HCT116 (cell line): ENCODE measurements around the gene UMOD. TPM values are rescaled to one million over a fixed set of nuclear protein-coding genes. Genes with fewer than 3 reads are reported as not detected.

Experiments
- ATAC-seq: fragments of 200-7000 bp; cut with Tn5 transposase; 2 replicates; pipeline ENCODE4 v1.9.1; 2020; ENCODE audit warnings: mild to moderate bottlenecking, moderate library complexity
- BruUV-seq: library from RNA; stranded (reverse); fragments of 400-500 nt; replicated peaks from 2 replicates; lab custom pipeline; 2021; lab: Mats Ljungman, UMichigan
- CTCF ChIA-PET: fragments of 300-600 bp; sonication (Branson Sonifier 250); formaldehyde crosslinking; loops from one replicate; lab custom pipeline; 2021; ENCODE audit warnings: antibody characterized with exemption; lab: Charles Lee
- POLR2A ChIA-PET: fragments of 300-600, 350-600 bp; sonication (Branson Sonifier 250); formaldehyde crosslinking; loops from one replicate; lab custom pipeline; 2021; ENCODE audit warnings: antibody characterized with exemption; lab: Charles Lee
- RAD21 ChIA-PET, 2 experiments: fragments of 300-600 bp; sonication (Branson Sonifier 250); formaldehyde crosslinking; loops; one replicate each; lab custom pipeline; 2023; ENCODE audit warnings: low total read pairs in 2 of 2; ENCODE audit not compliant: uncharacterized antibody in 2 of 2, unreplicated experiment in 2 of 2, low non-redundant PET in 1 of 2; lab: Charles Lee
- DNase-seq: peaks from one replicate; pipeline ENCODE4 v3.0.0-alpha.2; 2010; ENCODE audit warnings: low read depth, low spot score
- H2AFZ ChIP-seq: fragments of 200-600 bp; shearing (Covaris generic), sonication (generic); 2 replicates; pipeline ENCODE4 v1.6.1; 2017; ENCODE audit warnings: low read depth, mixed run types, mixed read lengths, antibody characterized with exemption, low read length; ENCODE audit not compliant: poor library complexity, severe bottlenecking
- H3K27ac ChIP-seq: 2 replicates; pipeline ENCODE4 v1.5.1; 2012; ENCODE audit warnings: low read depth, low read length
- H3K27me3 ChIP-seq: fragments of 200-600 bp; sonication (generic); 2 replicates; pipeline ENCODE4 v1.6.1; 2016; ENCODE audit warnings: mixed run types, low read length, mixed read lengths; ENCODE audit not compliant: insufficient read depth
- H3K36me3 ChIP-seq, 2 experiments: fragments of 200-500 bp in 1 of 2; fragments of 200-600 bp in 1 of 2; sonication (Bioruptor generic) in 1 of 2; sonication (generic) in 1 of 2; 2 replicates each; pipeline versions ENCODE4 v1.5.1 to v1.6.1; 2014 to 2016; ENCODE audit warnings: low read length in 2 of 2, inconsistent platforms in 1 of 2, mixed read lengths in 1 of 2, mixed run types in 1 of 2; ENCODE audit not compliant: insufficient read depth in 2 of 2, control insufficient read depth in 1 of 2
- H3K4me1 ChIP-seq, 2 experiments: fragments of 200-600 bp in 1 of 2; sonication (generic) in 1 of 2; 2 replicates each; pipeline versions ENCODE4 v1.5.1 to v1.6.1; 2012 to 2017; ENCODE audit warnings: low read length in 2 of 2, inconsistent platforms in 1 of 2, mild to moderate bottlenecking in 1 of 2, mixed read lengths in 1 of 2, mixed run types in 1 of 2, moderate library complexity in 1 of 2; ENCODE audit not compliant: insufficient read depth in 2 of 2, control insufficient read depth in 1 of 2
- H3K4me2 ChIP-seq: fragments of 200-600 bp; sonication (generic); 2 replicates; pipeline ENCODE4 v1.6.1; 2017; ENCODE audit warnings: mixed run types, low read length, mixed read lengths
- H3K4me3 ChIP-seq, 2 experiments: fragments of 200-600 bp in 1 of 2; sonication (generic) in 1 of 2; replicated peaks in 1 of 2; 2 replicates each; pipeline ENCODE4 v1.5.1; 2011 to 2016; ENCODE audit warnings: low read length in 2 of 2, control low read depth in 1 of 2, low read depth in 1 of 2, mild to moderate bottlenecking in 1 of 2, mixed read lengths in 1 of 2, mixed run types in 1 of 2
- H3K79me2 ChIP-seq: fragments of 200-600 bp; sonication (generic); 2 replicates; pipeline ENCODE4 v1.6.1; 2017; ENCODE audit warnings: mild to moderate bottlenecking, mixed run types, low read length, moderate library complexity, mixed read lengths; ENCODE audit not compliant: insufficient read depth
- H3K9ac ChIP-seq: fragments of 200-600 bp; sonication (generic); 2 replicates; pipeline ENCODE4 v1.6.1; 2016; ENCODE audit warnings: low read length, mixed read lengths
- H3K9me2 ChIP-seq: fragments of 200-600 bp; sonication (generic), shearing (Covaris generic); 2 replicates; pipeline ENCODE4 v1.6.1; 2017; ENCODE audit warnings: mixed run types, mild to moderate bottlenecking, moderate library complexity; ENCODE audit not compliant: insufficient read depth
- H3K9me3 ChIP-seq, 2 experiments: fragments of 200-500 bp in 1 of 2; fragments of 200-600 bp in 1 of 2; sonication (Bioruptor generic) in 1 of 2; sonication (generic) in 1 of 2; 2 replicates each; pipeline ENCODE4 v1.6.1; 2014 to 2017; ENCODE audit warnings: low read length in 2 of 2, mixed read lengths in 2 of 2, inconsistent platforms in 1 of 2, low read depth in 1 of 2, mild to moderate bottlenecking in 1 of 2, mixed run types in 1 of 2, moderate library complexity in 1 of 2; ENCODE audit not compliant: control insufficient read depth in 1 of 2, insufficient read depth in 1 of 2
- H4K20me1 ChIP-seq: fragments of 200-600 bp; sonication (generic), shearing (Covaris generic); 2 replicates; pipeline ENCODE4 v1.6.1; 2017; ENCODE audit warnings: mixed run types, mild to moderate bottlenecking, moderate library complexity; ENCODE audit not compliant: insufficient read depth
- ATF3 ChIP-seq: IDR thresholded peaks from 2 replicates; pipeline ENCODE4 v1.6.1; 2012
- CEBPB ChIP-seq: IDR thresholded peaks from 2 replicates; pipeline ENCODE4 v1.6.1; 2012; ENCODE audit warnings: low read depth
- ELF1 ChIP-seq: IDR thresholded peaks from 2 replicates; pipeline ENCODE4 v1.6.1; 2012; ENCODE audit warnings: low read depth, borderline replicate concordance
- EZH2phosphoT487 ChIP-seq: fragments of 200-600 bp; IDR thresholded peaks from 2 replicates; pipeline ENCODE4 v1.6.1; 2018; ENCODE audit warnings: antibody characterized with exemption, borderline replicate concordance
- FOSL1 ChIP-seq: IDR thresholded peaks from 2 replicates; pipeline ENCODE4 v1.6.1; 2012; ENCODE audit warnings: low read depth
- MAX ChIP-seq: IDR thresholded peaks from 2 replicates; pipeline ENCODE4 v1.6.1; 2012
- SIN3A ChIP-seq: IDR thresholded peaks from 2 replicates; pipeline ENCODE4 v1.6.1; 2012; ENCODE audit warnings: low read depth
- SP1 ChIP-seq: IDR thresholded peaks from 2 replicates; pipeline ENCODE4 v1.6.1; 2012; ENCODE audit warnings: low read depth
- SRF ChIP-seq: IDR thresholded peaks from 2 replicates; pipeline ENCODE4 v1.6.1; 2012; ENCODE audit warnings: low read depth
- TCF7L2 ChIP-seq: IDR thresholded peaks from 2 replicates; pipeline ENCODE4 v1.7.0; 2011; ENCODE audit warnings: borderline replicate concordance, inconsistent platforms; ENCODE audit not compliant: insufficient read depth, insufficient read length; ENCODE audit errors: extremely low read depth
- ZFX ChIP-seq: fragments of 450-650 bp; IDR thresholded peaks from 2 replicates; pipeline ENCODE4 v1.6.1; 2017
- intact Hi-C: fragments of 100-400 bp; cut with micrococcal nuclease; formaldehyde crosslinking; loops from 2 replicates; pipeline ENCODE4 v1.10.0; 2022
- total RNA-seq: library from RNA; stranded (reverse); gene quantifications from one replicate; pipeline ENCODE4 v1.2.1, GENCODE V29; 2021; ENCODE audit not compliant: unreplicated experiment
- TF ChIP-seq, protein P1 (sequence below), 3 experiments: fragments of 200-600 bp in 1 of 3; sonication (generic) in 1 of 3; IDR thresholded peaks in 2 of 3; conservative IDR thresholded peaks in 1 of 3; 2 replicates each; pipeline ENCODE4 v1.5.1; 2012 to 2017; ENCODE audit warnings: low read depth in 2 of 3, low read length in 2 of 3, antibody characterized with exemption in 1 of 3, borderline replicate concordance in 1 of 3, control low read depth in 1 of 3, mild to moderate bottlenecking in 1 of 3, mixed read lengths in 1 of 3, mixed run types in 1 of 3, moderate library complexity in 1 of 3; ENCODE audit not compliant: insufficient read depth in 1 of 3

UMOD gene
- total RNA-seq, 1 experiment from 2014 or later, result not detected

- H3K9ac ChIP-seq, result no peak overlapping the region
- H3K4me2 ChIP-seq, result no peak overlapping the region
- no peaks in the 10 kb centered on the region for H3K9me2 ChIP-seq
- POLR2A ChIA-PET, result no interaction called here
- no peak overlapping the region for H3K4me3 ChIP-seq
- RAD21 ChIA-PET, result no interaction called here
- H3K79me2 ChIP-seq, result no peaks in the 10 kb centered on the region
- no peak overlapping the region for H3K27ac ChIP-seq
- no peaks in the 10 kb centered on the region for H4K20me1 ChIP-seq
- H3K27me3 ChIP-seq, result peaks cover 47% of the 10 kb centered on the region
- H3K9me3 ChIP-seq, result no peaks in the 10 kb centered on the region
- ATAC-seq, result no peak
- BruUV-seq, result no TSS peak
- H3K36me3 ChIP-seq, result no peaks in the 10 kb centered on the region
- H3K4me1 ChIP-seq, result no peaks in the 10 kb centered on the region
- DNase-seq, result no peak
- CTCF ChIA-PET, result interaction anchor here (0.7 to 1.4 kb wide), 3 partner anchors 11 to 466 kb away, joined by 3 to 4 read pairs (median 3); no protein-coding TSS in a partner anchor
- no peak overlapping the region for H2AFZ ChIP-seq
- intact Hi-C loops, result no loop called here
- no peak for TF ChIP-seq EZH2phosphoT487
- TF ChIP-seq ELF1, result no peak
- TF ChIP-seq ATF3, result no peak
- no peak for TF ChIP-seq SIN3A
- TF ChIP-seq TCF7L2, result no peak
- no peak for TF ChIP-seq CEBPB
- no peak for TF ChIP-seq SP1
- no peak for TF ChIP-seq SRF
- no peak for TF ChIP-seq MAX
- TF ChIP-seq, protein P1, sequence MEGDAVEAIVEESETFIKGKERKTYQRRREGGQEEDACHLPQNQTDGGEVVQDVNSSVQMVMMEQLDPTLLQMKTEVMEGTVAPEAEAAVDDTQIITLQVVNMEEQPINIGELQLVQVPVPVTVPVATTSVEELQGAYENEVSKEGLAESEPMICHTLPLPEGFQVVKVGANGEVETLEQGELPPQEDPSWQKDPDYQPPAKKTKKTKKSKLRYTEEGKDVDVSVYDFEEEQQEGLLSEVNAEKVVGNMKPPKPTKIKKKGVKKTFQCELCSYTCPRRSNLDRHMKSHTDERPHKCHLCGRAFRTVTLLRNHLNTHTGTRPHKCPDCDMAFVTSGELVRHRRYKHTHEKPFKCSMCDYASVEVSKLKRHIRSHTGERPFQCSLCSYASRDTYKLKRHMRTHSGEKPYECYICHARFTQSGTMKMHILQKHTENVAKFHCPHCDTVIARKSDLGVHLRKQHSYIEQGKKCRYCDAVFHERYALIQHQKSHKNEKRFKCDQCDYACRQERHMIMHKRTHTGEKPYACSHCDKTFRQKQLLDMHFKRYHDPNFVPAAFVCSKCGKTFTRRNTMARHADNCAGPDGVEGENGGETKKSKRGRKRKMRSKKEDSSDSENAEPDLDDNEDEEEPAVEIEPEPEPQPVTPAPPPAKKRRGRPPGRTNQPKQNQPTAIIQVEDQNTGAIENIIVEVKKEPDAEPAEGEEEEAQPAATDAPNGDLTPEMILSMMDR (IDR thresholded peaks at IDR 0.05 in 2 of 3, conservative IDR thresholded peaks at IDR 0.05 in 1 of 3; ENCODE audit: borderline replicate concordance in 1 of 3, insufficient read depth in 1 of 3, low read depth in 2 of 3, low read length in 2 of 3), result no peak
- no peak for TF ChIP-seq ZFX
- no peak for TF ChIP-seq FOSL1
Observed at GRCh38 chr16:20372701-20373100, 20.2 kb upstream of the UMOD start.
